GM08714 (cell line): ENCODE measurements around the gene NCAPH2.

ENCODE experiments used
- H3K4me3 ChIP-seq: fragments of 200-500 bp; sonication (Bioruptor generic); 2 replicates; pipeline ENCODE4 v1.5.1; 2014; ENCODE audit warnings: mild to moderate bottlenecking, low read length, inconsistent platforms
- ZNF274 ChIP-seq: IDR thresholded peaks from 2 replicates; pipeline ENCODE4 v1.6.1; 2012; ENCODE audit warnings: mild to moderate bottlenecking, low read depth, low read length

NCAPH2 gene

DNA sequence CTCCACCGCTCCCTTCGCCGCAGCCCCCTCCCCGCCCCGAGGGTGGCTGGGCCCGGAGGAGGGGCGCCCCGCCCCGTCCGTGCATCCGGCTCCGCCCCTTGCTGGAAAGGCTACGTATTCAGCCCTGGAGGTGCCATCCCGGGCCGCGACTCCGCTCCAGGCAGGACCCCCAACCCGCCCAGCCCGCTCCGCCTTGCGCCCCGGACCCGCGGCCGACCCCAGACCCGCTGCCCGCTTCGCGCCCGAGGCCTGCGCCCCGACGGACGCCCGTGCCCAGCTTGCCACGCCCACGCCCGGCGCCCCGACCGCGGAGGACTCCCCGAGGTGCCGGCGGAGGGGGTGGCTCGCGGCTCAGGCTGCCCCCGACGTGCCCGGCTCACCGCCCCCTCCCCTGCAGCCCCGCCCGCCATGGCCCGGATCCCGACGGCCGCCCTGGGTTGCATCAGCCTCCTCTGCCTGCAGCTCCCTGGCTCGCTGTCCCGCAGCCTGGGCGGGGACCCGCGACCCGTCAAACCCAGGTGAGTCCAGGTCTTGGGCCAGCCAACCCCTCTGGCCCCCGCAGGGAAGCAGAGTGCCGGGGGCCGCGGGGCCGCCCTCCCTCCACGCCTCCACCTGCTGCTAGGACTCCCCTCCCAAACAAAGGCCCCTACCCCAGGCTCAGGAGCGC, 26.5 kb upstream of the NCAPH2 start, which contains the start of gene ADM2:
ADM2 (plus strand) TSS at position 104 of the 667 bp plus-strand sequence; CDS start at position 409, 305 bp downstream.
- no peak for TF ChIP-seq ZNF274
- peak within 1 kb of the TSS; percentile 31; the same call in 1 of the 2 replicates for H3K4me3 ChIP-seq

- no peak for TF ChIP-seq ZNF274
- peak overlapping the region; percentile 31; the same call in 1 of the 2 replicates for H3K4me3 ChIP-seq
These were observed 25.6 kb upstream of the NCAPH2 start for GRCh38 chr22:50482107-50483074.

DNA sequence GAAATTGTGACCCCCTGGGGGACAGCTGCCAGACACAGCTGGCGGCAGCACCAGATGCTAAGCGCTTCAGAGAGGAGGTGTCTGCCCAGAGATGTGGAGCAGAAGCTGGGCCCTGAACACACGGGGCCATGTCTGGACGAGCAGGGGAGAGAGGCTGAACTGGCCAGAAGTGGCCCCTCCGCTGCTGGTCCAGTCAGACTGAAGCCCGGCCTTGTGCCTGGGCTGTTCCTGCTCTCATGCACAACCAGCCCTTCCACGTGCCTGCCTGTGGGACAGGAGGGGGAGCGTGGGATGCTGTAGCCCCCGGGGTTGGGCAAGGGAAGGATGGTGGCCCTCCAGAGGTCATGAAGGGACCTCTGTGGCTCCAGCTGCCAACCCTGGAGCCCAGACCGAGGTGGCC, 24.9 kb upstream of the NCAPH2 start:
- H3K4me3 ChIP-seq, result no peak overlapping the region
- no peak for TF ChIP-seq ZNF274

- no peak for TF ChIP-seq ZNF274
These were observed 24.5 kb upstream of the NCAPH2 start for GRCh38 chr22:50483556-50483955.

DNA sequence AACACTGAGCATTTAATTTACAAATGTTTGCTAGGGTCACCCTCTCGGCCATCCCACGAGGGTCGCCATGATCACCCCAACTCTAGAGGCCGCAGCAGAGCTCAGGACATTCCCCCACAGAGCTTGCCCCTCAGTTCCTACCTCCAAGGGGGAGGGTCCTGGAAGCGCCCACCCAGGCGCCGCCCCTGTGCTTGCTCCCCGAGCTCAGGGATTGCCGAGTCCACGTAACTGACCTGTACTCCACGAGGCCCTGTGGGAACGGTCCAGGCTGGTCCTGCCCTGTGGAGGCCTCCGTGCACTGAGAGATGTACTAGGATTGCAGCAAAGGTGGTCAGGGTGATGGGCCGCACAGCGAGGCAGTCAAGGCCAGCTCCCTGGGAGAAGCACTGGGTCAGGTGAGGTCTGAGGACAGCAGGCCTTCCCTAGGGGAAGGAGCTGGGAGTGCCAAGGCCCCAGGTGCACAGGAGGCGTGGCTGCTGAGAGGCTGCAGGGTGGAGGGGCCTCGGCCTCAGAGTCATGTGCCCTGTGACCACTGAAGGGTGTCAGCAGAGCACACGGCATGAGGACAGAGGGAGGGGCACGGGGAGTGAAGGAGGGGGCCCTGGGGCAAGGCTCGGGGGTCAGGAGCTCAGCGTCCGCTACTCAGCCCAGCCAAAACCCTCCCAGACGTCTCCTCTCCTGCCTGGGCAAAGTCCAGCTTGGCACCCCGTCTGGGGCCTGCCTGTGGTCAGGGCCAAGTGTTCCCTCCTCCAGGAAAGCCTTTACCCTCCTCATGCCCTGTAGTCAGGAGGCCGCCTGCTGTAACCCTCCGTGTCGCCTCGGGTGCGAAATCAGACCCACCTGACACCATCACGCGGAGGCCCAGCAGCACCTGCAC, 23.8 kb upstream of the NCAPH2 start:
- H3K4me3 ChIP-seq, result no peak overlapping the region
- no peak for TF ChIP-seq ZNF274

More at GRCh38 chr22:50483556-50483955, 24.5 kb upstream of the NCAPH2 start:
- H3K4me3 ChIP-seq, result no peak overlapping the region

GRCh38 chr22:50485221-50486131, 22.5 kb upstream of the NCAPH2 start:
- no peak overlapping the region for H3K4me3 ChIP-seq
- no peak for TF ChIP-seq ZNF274

- H3K4me3 ChIP-seq, result no peak within 1 kb of the TSS
- no peak for TF ChIP-seq ZNF274
These were observed 21.3 kb upstream of the NCAPH2 start, which contains the start of gene MIOX for GRCh38 chr22:50486561-50487289. TSS of gene MIOX (plus strand) at chr22:50486859. CDS start at chr22:50486898, 39 bp downstream.

DNA sequence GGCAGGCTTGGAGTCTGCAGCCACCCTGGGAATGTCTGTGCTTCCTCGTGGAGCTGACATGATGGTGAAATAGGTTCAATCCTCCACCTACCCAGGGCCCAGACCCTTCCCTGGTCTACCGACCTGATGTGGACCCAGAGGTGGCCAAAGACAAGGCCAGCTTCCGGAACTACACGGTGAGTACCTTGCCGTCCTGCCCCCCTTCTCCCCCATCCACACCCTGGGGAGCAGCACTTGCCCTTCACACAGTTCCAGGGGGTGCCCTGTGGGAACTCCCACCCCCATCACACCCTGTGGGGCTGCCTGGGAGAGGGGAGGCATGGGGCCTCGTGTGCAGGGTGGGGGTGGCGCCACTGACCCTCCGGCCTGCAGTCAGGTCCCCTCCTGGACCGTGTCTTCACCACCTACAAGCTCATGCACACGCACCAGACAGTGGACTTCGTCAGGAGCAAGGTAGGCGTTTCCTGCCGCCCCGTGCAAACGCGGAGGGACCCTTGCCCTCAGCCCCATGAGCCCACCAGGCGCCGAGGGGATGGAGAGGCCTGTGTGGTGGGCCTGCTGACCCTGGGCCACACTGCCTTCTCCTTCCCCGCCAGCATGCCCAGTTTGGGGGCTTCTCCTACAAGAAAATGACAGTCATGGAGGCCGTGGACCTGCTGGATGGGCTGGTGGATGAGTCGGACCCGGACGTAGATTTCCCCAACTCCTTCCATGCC, 20.6 kb upstream of the NCAPH2 start:
- TF ChIP-seq ZNF274, result no peak

DNA sequence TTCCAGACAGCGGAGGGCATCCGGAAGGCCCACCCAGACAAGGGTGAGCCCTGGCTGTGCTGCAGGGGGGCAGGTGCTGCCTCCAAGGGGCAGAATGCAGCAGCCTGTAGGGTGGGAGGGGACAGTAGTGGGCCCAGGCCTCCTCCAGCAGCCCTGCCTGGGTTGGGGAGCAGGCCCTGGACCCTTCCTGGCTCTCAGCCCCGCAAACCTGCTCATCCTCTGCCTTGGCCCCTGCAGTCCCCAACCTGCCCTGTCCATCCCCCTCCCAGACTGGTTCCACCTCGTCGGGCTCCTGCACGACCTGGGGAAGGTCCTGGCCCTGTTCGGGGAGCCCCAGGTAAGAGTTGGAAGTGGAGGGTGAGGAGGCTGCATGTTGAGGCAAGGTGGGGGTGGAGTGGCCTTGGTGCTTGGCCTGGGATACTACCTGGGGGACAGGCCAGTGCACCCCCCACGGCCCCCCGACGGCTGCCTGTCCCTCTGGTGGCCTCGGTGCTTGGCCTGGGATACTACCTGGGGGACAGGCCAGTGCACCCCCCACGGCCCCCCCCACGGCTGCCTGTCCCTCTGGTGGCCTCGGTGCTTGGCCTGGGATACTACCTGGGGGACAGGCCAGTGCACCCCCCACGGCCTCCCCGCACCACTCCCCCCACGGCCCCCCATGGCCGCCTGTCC, 19.9 kb upstream of the NCAPH2 start:
- no peak for TF ChIP-seq ZNF274
- no peak overlapping the region for H3K4me3 ChIP-seq

More for the DNA sequence above, 20.6 kb upstream of the NCAPH2 start:
- no peak overlapping the region for H3K4me3 ChIP-seq

- no peak overlapping the region for H3K4me3 ChIP-seq
- TF ChIP-seq ZNF274, result no peak
These were observed 19.1 kb upstream of the NCAPH2 start for GRCh38 chr22:50488886-50489285.
